A204.1 (cell line): Measurements from ENCODE around the gene CACNG1.

Experiments used
- FAIRE-seq: peaks from 2 replicates; lab custom pipeline; 2012; peaks lifted over from hg19 to GRCh38; lab: Jason Lieb, UNC

Gene CACNG1

DNA sequence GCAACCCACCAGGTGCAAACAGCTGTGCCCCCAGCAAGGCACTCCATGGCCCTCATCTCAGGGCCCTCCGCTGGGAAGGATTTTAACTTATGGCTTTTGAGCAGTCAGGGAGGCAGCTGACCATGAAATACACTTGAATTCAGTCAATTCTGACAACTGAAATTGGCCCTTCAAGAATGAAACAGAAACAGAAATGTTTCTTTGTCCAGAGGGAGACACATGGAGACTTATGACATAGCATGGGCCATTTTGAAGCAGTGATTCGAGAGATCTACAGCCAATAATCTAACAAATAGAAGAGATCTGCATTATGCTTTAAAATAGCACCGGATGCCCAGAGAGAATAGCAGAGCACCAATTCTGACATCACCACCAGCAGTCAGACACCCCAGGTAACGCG lies 7.5 kb downstream of the CACNG1 start:
- FAIRE-seq = no peak

DNA sequence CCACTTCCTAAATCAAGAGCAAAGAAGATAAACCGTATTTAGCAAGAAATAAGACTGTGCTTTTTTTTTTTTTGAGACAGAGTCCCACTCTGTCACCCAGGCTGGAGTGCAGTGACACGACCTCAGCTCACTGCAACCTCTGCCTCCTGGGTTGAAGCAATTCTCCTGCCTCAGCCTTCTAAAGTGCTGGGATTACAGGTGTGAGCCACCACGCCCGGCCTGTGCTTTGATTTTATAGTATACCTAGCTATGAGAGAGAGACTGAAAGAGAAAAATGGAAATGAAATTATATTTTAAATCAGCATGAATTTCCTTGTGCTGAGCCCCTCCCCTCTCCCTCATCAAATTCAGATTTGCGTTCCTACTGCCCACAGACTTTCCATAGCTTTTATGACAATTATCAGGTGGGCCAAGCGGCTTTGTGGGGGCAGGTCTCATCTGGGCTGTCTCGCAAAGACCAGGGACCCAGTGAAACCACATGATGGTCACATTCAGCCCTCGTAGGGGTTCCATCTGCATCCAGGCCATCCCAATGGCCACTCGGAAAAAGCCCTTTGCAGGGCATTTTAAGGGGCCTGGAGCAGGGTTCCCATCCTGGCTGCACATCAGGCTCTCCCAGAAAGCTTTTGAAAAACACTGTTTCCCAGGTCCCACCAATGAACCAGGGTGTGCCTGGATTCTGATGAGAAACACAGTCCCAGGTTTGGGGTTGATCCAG lies 8.5 kb downstream of the CACNG1 start:
- FAIRE-seq = no peak

DNA sequence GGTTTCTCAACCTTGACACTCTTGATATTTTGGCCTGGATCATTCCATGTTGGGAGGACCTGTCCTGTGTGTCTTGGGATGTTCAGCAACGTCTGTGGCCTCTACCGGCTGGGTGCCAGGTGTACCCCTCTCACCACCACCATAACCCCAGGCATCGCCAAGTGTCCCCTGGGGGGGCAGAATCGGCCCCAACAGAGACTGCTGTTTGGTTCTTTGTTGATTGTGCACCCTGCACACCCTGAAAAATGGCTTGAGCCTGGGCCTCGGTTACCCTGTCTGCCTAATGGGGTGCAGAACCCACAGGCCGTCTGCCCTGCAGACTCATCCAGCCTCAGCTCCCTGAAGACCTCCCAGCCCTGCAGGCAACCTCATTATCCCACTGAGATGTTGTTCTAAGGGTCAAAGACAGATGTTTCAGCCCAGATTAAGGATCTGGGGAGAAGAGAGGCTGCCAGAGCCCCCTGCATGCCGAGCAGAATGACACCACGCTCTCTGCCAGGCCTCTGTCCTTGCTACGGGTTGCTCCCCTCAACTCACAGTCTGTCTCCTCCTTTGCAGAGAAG lies 9.2 kb downstream of the CACNG1 start:
- no peak for FAIRE-seq

DNA sequence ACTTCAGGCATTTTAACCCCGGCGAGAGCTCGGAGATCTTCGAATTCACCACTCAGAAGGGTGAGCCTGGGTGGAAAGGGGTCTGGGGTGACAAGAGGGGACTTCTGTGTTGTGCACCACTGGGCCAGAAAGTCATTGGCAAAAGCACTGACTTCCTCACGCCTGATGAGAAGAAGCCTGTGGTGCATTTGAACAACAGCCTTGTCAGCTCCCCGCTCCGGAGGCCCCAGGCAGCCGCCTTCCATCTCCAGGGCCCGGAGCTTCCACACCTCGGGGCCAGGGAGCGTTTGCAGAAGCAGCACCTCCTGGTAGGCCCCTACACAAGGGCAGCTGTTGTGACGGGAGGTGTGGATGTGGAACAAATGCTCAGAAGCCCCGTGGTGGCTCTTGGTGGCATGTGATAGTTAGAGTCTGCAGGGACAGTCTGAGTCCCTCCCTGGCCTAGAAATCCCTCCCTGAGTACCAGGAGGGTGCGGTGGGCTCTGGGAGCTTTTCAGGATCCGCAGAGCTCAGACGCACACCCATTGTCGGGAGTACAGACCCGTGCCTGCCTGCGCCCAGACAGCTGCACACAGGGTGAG lies 9.7 kb downstream of the CACNG1 start:
- no peak for FAIRE-seq

DNA sequence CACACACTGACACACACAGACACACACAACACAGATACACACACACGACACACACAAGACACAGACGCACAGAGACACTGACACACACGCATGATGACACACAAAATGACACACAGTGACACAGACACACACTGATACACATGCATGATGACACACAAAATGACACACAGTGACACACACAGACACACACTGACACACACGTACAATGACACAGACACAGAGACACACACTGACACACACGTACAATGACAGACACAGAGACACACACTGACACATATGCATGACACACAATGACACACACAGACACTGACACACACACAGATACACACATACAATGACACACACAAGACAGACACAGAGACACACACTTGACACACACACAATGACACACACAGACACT lies 10.3 kb downstream of the CACNG1 start:
- FAIRE-seq = no peak

DNA sequence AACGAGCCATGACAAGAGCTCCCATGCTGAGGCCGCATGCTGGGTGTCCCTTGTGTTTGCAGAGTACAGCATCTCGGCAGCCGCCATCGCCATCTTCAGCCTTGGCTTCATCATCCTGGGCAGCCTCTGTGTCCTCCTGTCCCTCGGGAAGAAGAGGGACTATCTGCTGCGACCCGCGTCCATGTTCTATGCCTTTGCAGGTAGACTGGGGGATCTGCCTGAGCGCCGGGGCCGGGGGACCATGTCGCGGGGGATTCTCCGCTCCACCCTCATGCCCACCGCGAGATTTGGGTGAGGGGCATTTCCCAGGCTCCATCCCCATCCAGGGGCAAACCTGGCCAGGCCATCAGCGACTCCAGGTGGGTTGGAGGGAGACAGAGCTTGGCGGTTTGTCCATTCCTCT lies 10.7 kb downstream of the CACNG1 start:
- FAIRE-seq = no peak

DNA sequence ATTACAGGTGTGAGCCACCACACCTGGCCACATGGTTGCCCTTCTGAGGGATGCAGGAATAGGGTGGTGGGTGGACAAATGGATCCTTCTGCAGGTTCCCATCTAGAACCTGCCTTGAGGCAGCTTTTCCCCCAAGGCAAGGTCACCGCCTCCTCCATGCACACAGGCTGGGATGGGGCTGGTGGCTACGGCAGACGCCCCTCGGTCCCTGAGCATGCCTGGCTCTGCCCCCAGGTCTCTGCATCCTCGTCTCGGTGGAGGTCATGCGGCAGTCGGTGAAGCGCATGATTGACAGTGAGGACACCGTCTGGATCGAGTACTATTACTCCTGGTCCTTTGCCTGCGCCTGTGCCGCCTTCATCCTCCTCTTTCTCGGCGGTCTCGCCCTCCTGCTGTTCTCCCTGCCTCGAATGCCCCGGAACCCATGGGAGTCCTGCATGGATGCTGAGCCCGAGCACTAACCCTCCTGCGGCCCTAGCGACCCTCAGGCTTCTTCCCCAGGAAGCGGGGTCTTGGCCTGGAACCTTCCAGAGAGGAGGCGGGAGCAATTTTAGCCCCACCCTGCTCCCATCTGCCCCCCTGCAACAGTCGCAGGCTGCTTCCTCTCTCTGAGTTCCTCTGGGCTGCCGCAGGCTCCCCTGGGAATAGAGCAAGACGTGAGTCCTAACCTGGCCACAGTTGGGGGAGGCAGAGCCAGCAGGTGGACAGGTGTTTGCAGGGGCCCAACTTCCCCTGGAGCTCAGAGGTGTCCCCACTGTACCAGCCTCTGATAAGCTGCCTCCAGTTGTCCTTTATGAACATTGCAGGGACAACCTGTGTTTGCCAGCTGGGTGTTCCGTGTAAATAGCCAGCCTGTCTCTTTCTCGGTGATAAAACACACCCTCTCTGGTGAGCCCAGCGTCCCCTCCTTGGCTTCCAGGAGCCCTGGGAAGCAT lies 11.7 kb downstream of the CACNG1 start:
- FAIRE-seq = no peak

DNA sequence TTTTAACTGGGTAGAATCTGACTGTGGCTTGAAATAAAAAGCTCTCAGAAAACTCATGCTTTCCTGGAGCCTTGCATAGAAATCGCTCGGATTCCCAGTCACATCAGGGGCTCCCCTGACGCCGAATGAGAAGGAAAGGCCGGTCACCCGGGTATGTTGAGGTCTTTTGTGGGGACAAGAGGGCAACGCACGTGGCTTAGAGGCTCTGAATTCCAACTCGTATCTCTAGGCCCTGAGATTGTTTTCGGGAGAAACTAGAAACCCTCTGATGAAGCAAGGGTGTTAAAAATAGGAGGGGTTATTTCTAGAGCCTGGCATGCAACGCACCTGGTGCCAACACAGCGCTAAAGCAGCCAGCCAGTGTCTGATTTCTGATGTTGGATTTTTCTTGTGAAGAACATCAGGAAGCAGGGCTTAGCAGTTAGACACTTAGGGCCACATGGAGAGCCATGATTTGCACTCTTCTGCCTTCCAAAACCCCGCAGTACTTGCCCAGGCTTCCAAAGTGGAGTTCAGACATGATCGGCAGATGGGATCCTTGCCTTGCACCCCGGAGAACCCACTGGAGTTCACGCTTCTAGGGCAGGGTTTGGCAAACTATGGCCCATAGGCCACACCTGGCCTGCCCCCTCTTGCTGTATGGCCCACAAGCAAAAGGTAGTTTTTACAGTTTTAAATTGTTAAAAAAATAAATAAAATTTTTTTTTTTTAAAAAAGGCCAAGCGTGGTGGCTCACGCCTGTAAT lies 12.6 kb downstream of the CACNG1 start:
- no peak for FAIRE-seq

DNA sequence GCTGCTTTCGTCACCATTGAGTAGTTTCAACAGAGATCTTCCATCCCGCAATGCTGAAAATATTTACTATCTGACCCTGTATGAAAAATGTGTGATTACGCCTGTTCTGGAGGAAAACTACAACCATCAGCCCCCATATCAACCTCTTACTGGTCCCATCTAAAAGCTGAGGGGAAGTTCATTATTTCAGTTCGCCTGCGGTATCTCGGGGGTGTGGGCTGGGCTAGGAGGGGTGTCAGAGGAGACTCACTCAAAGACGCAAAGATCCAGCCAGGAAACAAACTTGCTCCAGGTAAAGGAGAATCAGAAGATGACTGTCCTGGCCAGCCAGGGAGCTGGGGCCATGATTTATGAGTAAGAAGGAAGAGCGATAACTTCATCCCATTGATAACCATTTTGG lies 13.7 kb downstream of the CACNG1 start:
- FAIRE-seq = no peak

DNA sequence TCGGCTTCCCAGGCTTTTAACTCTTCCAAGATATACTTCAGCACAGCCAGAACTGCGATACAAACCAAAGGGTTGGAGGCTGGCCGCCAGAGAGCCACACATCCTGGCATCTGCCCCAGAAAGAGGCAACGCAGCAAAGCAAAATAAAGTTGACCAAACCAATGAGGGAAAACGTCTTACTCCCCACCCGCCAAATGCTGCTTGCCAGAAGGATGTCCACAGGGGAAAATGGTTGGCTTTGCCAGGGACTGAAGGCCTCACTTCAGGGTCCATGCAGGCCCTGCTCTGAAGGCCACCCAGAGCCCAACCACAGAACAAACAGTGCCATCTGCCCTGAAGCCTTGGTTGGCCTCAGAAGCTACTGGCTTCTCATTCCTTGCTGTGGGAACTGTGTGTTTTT lies 15.0 kb downstream of the CACNG1 start:
- FAIRE-seq = no peak

DNA sequence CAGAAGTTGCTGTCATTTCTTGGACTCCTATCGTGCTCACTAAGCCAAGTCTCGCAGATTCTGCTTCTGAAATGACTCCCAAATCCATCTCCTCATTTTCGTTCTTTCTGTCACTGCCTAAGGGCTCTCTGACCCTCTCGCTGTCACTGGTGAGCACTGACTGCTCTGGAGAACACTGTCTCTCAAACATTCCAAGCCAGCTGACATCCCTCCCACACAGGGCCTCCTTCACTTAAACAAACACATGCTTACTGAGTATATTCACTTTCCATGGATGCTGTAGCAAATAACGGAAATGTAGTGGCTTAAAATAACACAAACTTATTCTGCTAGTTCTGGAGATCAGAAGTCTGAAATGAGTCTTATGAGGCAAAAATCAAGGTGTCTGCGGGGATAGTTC lies 18.8 kb downstream of the CACNG1 start:
- no peak for FAIRE-seq

DNA sequence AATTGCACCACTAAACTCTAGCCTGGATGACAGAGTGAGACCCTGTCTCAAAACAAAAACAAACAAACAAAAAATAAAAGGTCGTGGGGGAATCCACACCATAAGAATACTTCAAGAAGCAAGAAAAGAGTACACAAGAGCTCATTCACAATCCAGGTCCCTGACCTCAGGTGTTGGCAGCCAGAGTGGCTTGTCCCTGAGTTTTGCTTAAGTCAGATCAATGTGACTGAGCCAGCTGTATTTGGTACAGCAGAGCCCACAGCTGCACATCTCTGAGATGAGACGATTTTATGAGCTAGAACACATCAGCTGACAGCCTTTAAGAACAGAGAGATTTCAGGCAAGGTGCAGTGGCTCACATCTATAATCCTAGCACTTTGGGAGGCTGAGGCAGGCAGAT lies 22.4 kb downstream of the CACNG1 start:
- no peak for FAIRE-seq

DNA sequence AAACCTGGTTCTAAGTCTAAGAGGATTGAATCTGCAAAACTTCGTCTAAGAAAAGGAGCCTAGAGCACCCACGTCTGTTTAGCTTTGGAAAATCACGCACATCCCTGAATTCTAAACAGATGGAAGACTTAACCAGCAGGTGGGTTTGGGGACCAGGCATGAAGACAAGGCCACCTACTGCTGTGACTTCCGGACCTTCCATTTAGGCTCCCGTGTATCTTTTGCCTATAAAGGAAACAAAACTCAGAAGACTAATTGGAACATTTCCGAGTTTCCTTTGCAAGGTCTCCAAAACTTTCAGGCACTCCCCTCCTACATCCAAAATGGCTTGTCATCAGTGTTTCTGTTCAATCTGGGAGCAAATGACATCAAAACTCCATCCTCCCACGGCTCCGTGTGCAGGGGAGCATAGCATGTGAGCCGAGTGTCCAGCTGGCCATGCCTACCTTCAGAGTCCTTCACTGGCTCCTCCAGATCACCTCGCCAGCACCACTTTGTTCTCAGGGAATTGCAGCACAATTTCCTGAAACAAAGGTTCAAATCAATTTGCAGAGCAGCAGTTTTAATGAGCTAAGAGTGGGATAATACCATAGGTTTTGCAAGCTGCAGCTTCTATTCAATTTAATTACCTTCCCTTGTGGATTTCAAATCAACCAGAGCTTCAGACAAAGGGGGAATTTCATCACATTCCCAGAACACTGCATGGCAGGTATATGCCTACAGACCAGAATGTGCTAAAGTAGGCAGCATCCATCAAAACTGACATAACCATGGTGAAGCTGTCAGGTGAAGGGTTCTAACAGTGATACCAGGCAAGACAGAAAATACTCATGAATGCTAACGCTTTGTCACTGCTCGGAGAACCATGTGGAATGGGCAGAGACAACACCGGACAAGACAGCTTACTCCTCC lies 23.5 kb downstream of the CACNG1 start:
- FAIRE-seq = no peak

DNA sequence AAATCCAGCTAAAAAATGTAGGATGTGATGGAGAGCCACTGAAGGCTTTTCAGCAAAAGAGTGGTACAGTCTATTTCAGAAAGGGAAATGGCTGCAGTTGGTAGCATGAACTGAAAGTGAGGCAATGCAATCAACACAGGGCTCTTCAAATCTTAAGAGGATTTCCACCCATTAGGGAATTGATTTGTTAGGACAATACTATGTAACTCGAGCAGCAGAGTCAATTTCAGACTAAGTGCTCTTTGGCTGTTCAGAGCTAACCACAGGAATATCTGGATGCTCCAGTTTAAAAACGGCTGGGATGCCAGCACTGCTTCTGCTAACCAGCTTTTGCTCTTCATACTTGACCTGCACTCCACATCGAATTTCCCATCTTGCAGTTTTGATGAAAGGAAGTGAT lies 24.6 kb downstream of the CACNG1 start:
- no peak for FAIRE-seq

DNA sequence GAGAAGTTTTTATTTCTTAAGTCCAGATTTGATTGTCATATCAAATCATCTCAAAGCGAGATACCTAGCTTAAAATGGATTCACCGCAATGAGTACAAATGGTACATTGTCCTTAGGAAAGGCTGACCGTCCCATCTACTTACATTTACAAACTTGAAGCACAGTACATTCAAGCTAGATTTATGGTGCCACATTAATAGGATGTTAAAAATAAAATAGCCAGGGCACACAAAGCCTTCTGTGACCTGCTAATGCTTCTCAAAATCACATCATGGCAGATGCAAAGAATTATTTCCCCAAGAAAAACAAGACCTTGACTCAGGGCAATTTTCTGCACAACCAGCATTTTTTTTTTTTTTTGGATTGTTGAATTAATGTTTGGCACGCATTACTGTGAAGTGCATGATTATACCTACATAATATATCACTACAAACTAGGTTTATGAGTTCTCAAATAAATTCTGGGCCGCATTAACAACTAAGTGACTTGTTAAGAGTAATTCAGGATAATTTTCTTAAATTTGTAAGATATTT lies 25.3 kb downstream of the CACNG1 start:
- FAIRE-seq = no peak

DNA sequence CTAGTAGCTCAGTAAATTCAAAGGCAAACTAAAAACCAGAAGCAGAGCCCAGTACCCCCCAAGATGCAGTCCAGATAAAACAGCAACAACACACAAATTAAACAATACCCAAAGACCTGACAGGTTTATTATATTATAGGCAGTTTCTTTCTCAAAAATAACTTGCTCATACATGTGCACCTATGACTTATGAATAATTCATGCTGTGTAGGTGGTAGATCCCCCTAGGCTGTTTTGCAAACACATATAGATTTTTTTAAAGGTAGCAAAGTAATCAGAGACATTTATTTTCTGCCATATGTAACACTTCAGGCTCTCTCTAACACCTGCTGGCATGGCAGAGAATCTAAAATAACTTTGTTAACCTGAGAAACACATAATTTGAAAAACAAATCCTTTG lies 27.2 kb downstream of the CACNG1 start:
- no peak for FAIRE-seq

DNA sequence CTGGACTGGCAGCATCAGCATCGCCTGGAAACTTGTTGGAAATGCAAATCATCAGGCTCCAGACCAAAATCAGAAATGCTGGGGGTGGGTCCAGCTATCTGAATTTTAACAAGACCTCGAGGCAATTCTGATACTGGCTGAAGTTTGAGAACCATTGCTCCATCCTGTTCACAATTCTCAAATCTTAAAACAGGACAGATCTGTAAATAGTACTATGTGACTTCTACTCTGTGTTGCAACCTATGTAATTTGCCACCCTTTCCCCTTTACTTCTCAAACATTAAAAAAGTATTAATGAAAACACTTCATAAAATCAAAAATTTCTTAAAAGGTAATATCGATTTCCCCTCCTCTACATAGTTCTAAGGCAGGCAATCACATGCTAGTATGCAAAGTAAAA lies 28.5 kb downstream of the CACNG1 start:
- FAIRE-seq = no peak

DNA sequence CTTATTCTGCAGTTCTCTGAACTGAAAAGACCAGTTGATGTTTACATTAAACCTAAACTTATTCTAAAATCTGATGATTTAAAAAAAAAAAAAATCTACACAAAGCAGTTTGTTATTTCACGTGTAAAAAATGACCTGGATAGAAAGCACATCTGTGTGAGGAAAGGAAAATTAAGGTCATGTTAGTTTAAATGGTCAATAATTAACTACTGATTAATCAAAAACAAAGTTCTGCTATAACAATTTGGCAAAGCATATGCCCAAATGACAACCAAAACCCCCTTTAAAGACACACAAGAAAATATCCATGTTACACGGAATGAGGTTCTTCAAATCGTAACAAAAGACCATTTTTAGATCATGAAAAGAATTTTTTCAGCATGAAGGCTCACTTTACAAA lies 30.4 kb downstream of the CACNG1 start:
- no peak for FAIRE-seq

DNA sequence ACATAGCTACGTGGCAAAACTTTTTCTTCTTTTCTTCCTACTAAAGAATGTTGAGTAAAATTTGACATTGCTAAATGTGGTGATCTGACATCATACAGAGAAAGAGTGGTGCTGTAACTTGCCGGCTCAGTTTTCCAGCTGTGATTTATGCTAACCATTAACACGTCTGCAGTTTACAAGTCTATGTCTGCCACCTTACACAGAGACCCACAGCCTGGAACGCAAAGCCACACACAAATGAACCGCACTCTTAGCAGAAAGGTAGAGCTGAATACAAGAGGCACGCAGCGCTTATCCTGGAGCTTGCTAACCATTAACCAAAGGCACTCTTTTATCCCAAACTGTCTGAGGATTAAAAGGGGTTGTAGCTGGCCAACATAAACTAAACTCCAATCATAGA lies 31.9 kb downstream of the CACNG1 start:
- no peak for FAIRE-seq

DNA sequence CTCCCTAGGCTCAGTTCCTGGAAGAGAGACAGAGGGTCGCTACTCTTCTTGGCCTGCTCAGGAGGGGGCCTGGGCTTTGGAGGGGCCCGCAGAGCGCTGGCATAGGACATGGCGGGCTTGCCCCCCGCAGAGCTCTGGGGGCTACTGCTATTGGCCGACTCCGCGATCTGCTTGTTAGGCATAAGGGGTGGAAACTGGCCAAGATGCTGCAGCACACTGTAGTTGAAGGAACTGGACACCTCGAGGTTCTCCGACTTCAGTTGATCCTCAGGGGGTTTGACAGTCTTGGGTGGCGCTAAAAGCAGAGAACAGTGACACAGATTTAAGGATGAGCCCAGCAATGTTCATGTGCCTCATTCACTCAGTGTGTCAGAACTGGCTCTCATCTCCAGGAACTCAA lies 33.9 kb downstream of the CACNG1 start:
- no peak for FAIRE-seq

DNA sequence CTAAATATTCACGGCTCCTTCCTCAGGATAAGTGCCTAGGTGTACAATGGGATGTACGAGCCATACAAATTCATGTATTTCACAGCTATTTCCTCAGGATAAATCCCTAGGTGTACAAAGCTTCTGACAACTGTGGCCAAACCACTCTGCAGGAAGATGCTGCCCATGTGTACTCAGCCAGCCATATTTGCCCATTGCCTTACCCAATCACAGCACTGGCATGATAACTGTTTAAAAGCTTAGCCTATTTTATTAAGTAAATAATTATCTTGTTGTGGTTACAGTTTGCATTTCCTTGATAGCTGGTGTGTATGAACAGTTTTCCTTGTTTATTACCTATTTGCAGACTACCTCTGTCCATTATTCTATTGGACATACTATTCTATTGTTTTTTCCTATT lies 35.1 kb downstream of the CACNG1 start:
- FAIRE-seq = no peak
